K562 (cell line): ENCODE data around the gene C6orf47. TPM values are rescaled to one million over a fixed set of nuclear protein-coding genes. Genes with fewer than 3 reads are reported as not detected.

ENCODE experiments used
- AFF1 ChIP-seq, 2 experiments: fragments of 450-650 bp; IDR thresholded peaks; 2 replicates each; pipeline ENCODE4 v1.6.1; 2018; ENCODE audit warnings: mild to moderate bottlenecking in 2 of 2, low read depth in 1 of 2; ENCODE audit not compliant: partially characterized antibody in 2 of 2
- CREB5 ChIP-seq: fragments of 250-450 bp; sonication (Bioruptor Pico); IDR thresholded peaks from 2 replicates; pipeline ENCODE4 v1.5.0; 2020; ENCODE audit warnings: mild to moderate bottlenecking
- ELK1 ChIP-seq: sonication (generic); formaldehyde crosslinking; IDR thresholded peaks from 2 replicates; pipeline ENCODE4 v1.8.1; 2022; ENCODE audit warnings: missing genetic modification reagents
- FOXA1 ChIP-seq: fragments of 450-650 bp; IDR thresholded peaks from 2 replicates; pipeline ENCODE4 v1.6.1; 2016; ENCODE audit warnings: mild to moderate bottlenecking, borderline replicate concordance
- GMEB1 ChIP-seq: fragments of 250-450 bp; sonication (Bioruptor Pico); IDR thresholded peaks from 2 replicates; pipeline ENCODE4 v1.4.0; 2020; ENCODE audit warnings: mild to moderate bottlenecking
- KLF10 ChIP-seq: fragments of 250-450 bp; sonication (Bioruptor Pico); IDR thresholded peaks from 2 replicates; pipeline ENCODE4 v1.6.1; 2021; ENCODE audit warnings: matching md5 sums
- NBN ChIP-seq: fragments of 450-650 bp; IDR thresholded peaks from 2 replicates; pipeline ENCODE4 v1.6.1; 2016; ENCODE audit warnings: low read depth, mild to moderate bottlenecking
- THRAP3 ChIP-seq: fragments of 450-650 bp; IDR thresholded peaks from 2 replicates; pipeline ENCODE4 v1.6.1; 2016; ENCODE audit warnings: mild to moderate bottlenecking, inconsistent platforms, borderline replicate concordance
- ZNF395 ChIP-seq: fragments of 200-800 bp; sonication (Bioruptor generic); IDR thresholded peaks from 2 replicates; pipeline ENCODE4 v1.6.1; 2017; ENCODE audit warnings: missing genetic modification characterization, missing compliant biosample characterization
- ZNF584 ChIP-seq: fragments of 200-800 bp; sonication (Bioruptor generic); IDR thresholded peaks from 2 replicates; pipeline ENCODE4 v1.6.1; 2016; ENCODE audit warnings: low read depth, mild to moderate bottlenecking, missing genetic modification characterization, missing compliant biosample characterization
- ZNF639 ChIP-seq, 2 experiments: fragments of 200-800 bp in 1 of 2; sonication (Bioruptor generic) in 1 of 2; sonication (generic) in 1 of 2; formaldehyde crosslinking in 1 of 2; IDR thresholded peaks in 1 of 2; conservative IDR thresholded peaks in 1 of 2; 2 replicates each; pipeline versions ENCODE4 v1.5.0 to v1.6.1; 2016 to 2020; ENCODE audit warnings: missing compliant biosample characterization in 1 of 2, missing genetic modification characterization in 1 of 2, missing genetic modification reagents in 1 of 2
- polyA plus RNA-seq, 8 experiments: library from polyadenylated mRNA; depleted of rRNA in 4 of 8; stranded (reverse) in 5 of 8; unstranded in 3 of 8; fragments of >200 nt; fragmentation: Nextera tagmentation in 2 of 8; fragmentation: Illumina TruSeq in 1 of 8; extraction: Ambion mirVana in 2 of 8; extraction: Trizol in 1 of 8; gene quantifications; 2 replicates each; pipeline versions ENCODE4 v1.2.1 to v1.2.3, GENCODE V29; 2011 to 2014; ENCODE audit warnings: inconsistent platforms in 1 of 8, missing spikeins in 1 of 8
- total RNA-seq, 7 experiments: library from RNA; depleted of rRNA in 6 of 7; stranded (reverse); fragments of >200 nt in 6 of 7; fragmentation: Illumina TruSeq in 2 of 7; extraction: Trizol in 2 of 7; gene quantifications; 2 replicates each; pipeline versions ENCODE4 v1.2.1 to v1.2.3, GENCODE V29; 2011 to 2021; ENCODE audit warnings: low replicate concordance in 1 of 7

C6orf47 gene
- total and polyA plus RNA-seq, 9 of the 15 experiments (the other 6 are each of a cell fraction or from before 2014, with no cell fraction given) = 0.14 to 43.8 (median 27.0) TPM

- TF ChIP-seq CREB5 (CRISPR knock-in tag) (no peak), ZNF395 (CRISPR knock-in tag) (no peak; the same call in 1 of the 2 replicates), AFF1 (IDR thresholded peaks at IDR 0.05; ENCODE audit: low read depth in 1 of 2, partially characterized antibody in 2 of 2) (peak; percentile 19 to 79), KLF10 (0 out of 2 replicates have a peak, but pooled peaks have one; percentile 53), ZNF584 (CRISPR knock-in tag) (peak; percentile 72; the same call in 1 of the 2 replicates), NBN (peak; percentile 73), ZNF639 (CRISPR knock-in tag; conservative IDR thresholded peaks at IDR 0.05 in 1 of 2, IDR thresholded peaks at IDR 0.05 in 1 of 2) (peak in 1 of 2 experiments; percentile 84; a peak in 1 of 4 replicates), THRAP3 (peak; percentile 74; the same call in 1 of the 2 replicates), ELK1 (no peak), GMEB1 (CRISPR knock-in tag) (no peak), FOXA1 (no peak)
Observed at GRCh38 chr6:31690231-31691077, 29.9 kb upstream of the C6orf47 start (continued).
